ENCODE results near the gene TRPV6.

DNA sequence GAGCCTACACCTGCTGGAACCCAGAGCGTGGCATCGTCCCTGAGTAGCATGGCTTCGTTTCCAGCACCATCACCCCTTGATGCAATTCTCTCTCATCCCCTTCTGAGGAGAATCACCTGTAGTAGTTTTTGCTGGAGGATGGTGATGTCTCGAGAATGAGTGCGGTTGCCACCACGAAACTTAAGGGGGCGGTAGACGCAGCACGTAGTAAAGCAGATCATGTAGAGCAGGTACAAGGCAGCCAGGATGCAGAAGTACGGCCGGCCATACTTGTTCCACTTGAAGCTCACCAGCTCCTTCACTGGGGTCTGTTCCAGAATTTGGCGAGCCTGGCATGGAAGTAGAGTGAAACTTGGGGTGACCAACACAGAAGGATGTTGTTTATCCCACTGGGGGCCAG is 39.9 kb upstream of the TRPV6 start:
- TF ChIP-seq, protein P1, sequence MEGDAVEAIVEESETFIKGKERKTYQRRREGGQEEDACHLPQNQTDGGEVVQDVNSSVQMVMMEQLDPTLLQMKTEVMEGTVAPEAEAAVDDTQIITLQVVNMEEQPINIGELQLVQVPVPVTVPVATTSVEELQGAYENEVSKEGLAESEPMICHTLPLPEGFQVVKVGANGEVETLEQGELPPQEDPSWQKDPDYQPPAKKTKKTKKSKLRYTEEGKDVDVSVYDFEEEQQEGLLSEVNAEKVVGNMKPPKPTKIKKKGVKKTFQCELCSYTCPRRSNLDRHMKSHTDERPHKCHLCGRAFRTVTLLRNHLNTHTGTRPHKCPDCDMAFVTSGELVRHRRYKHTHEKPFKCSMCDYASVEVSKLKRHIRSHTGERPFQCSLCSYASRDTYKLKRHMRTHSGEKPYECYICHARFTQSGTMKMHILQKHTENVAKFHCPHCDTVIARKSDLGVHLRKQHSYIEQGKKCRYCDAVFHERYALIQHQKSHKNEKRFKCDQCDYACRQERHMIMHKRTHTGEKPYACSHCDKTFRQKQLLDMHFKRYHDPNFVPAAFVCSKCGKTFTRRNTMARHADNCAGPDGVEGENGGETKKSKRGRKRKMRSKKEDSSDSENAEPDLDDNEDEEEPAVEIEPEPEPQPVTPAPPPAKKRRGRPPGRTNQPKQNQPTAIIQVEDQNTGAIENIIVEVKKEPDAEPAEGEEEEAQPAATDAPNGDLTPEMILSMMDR (IDR thresholded peaks at IDR 0.05), result no peak
- no peak for TF ChIP-seq POLR2A (IDR thresholded peaks at IDR 0.05)

Data from thyroid gland (tissue), 4 donors.